ENCODE results near the gene DEFB125. TPM values are rescaled to one million over a fixed set of nuclear protein-coding genes. Genes with fewer than 3 reads are reported as not detected.

Gene DEFB125
- total and polyA plus RNA-seq, 9 of the 15 experiments (the other 6 are each of a cell fraction or from before 2014, with no cell fraction given): not detected

GRCh38 chr20:101975-102374 lies 14.5 kb downstream of the DEFB125 start:
- TF ChIP-seq SETDB1 (IDR thresholded peaks at IDR 0.05; ENCODE audit: low read length) (no peak), CCNT2 (IDR thresholded peaks at IDR 0.05; ENCODE audit: borderline replicate concordance, extremely low read depth, insufficient read length, low read depth, low read length) (no peak)
- Histone ChIP-seq H3K79me2 (ENCODE audit: control insufficient read depth, insufficient read depth, low read length) (no peaks in the 10 kb centered on the region), H3K4me2 (ENCODE audit: insufficient read depth, low read length) (no peak overlapping the region), H3K9me3 (replicated peaks; ENCODE audit: control insufficient read depth, insufficient read depth, low read depth, low read length) (no peaks in the 10 kb centered on the region), H3K4me1 (replicated peaks in 1 of 2; ENCODE audit: control insufficient read depth in 2 of 2, insufficient read depth in 2 of 2, low read length in 2 of 2) (no peaks in the 10 kb centered on the region), H4K20me1 (replicated peaks; ENCODE audit: control insufficient read depth, insufficient read depth, low read length) (no peaks in the 10 kb centered on the region), H2AFZ (ENCODE audit: low read depth, low read length) (no peak overlapping the region), H3K36me3 (ENCODE audit: control insufficient read depth, insufficient read depth, low read length) (no peaks in the 10 kb centered on the region), H3K9me1 (ENCODE audit: control insufficient read depth, insufficient read depth, low read length) (no peaks in the 10 kb centered on the region), H3K9ac (ENCODE audit: insufficient read depth in 1 of 2, low read depth in 2 of 2, low read length in 2 of 2) (no peak overlapping the region), H3K27ac (ENCODE audit: extremely low read depth, low read depth, low read length) (no peak overlapping the region), H3K4me3 (no peak overlapping the region), H3K27me3 (ENCODE audit: control insufficient read depth in 2 of 2, insufficient read depth in 2 of 2, low read length in 2 of 2) (peaks cover 0 to 9% of the 10 kb centered on the region in 2 experiments; a peak in 1 of 5 replicates)
- ChIA-PET POLR2A (no interaction called here), CTCF (ENCODE audit: low intra/inter-chr PET ratio) (no interaction called here)
- DNase-seq (ENCODE audit: extremely low read depth in 1 of 4, low spot score in 3 of 4): no peak
- ATAC-seq: no peak
- in situ Hi-C loops (cut with MboI): no loop called here
- BruUV-seq (replicated peaks): no TSS peak
- FAIRE-seq: no peak
- intact Hi-C loops (cut with micrococcal nuclease): no loop called here

- in situ Hi-C loops (cut with MboI): no loop called here
- CTCF ChIA-PET (ENCODE audit: low intra/inter-chr PET ratio): no interaction called here
- no peak for TF ChIP-seq THRA (IDR thresholded peaks at IDR 0.05)
- no peak for TF ChIP-seq BRD4 (IDR thresholded peaks at IDR 0.05)
- TF ChIP-seq RHOXF2B (CRISPR knock-in tag; conservative IDR thresholded peaks at IDR 0.05): no peak
- no peak for TF ChIP-seq PTTG1 (tag; IDR thresholded peaks at IDR 0.05; ENCODE audit: low read depth)
- no peak for TF ChIP-seq HLTF (IDR thresholded peaks at IDR 0.05)
- no peak for TF ChIP-seq CREB1 (IDR thresholded peaks at IDR 0.05)
- TF ChIP-seq CREB1 (CRISPR knock-in tag; IDR thresholded peaks at IDR 0.05): no peak
- no peak for TF ChIP-seq ETV1 (tag; conservative IDR thresholded peaks at IDR 0.05; ENCODE audit: low read depth)
- TF ChIP-seq SAFB (IDR thresholded peaks at IDR 0.05; ENCODE audit: borderline replicate concordance, low read depth, low read length): no peak
- TF ChIP-seq NFATC3 (IDR thresholded peaks at IDR 0.05): no peak
- TF ChIP-seq HNRNPH1 (optimal IDR thresholded peaks at IDR 0.05; ENCODE audit: low read depth, low read length): no peak
- no peak for TF ChIP-seq ZNF143 (CRISPR knock-in tag; IDR thresholded peaks at IDR 0.05)
- no peak for TF ChIP-seq FOXK1 (CRISPR knock-in tag; IDR thresholded peaks at IDR 0.05; ENCODE audit: borderline replicate concordance)
- no peak for TF ChIP-seq CBX2 (IDR thresholded peaks at IDR 0.05; ENCODE audit: insufficient read depth, low read length, poor library complexity, severe bottlenecking)
- TF ChIP-seq PTBP1 (IDR thresholded peaks at IDR 0.05; ENCODE audit: low read depth, low read length): no peak
- TF ChIP-seq ZNF239 (CRISPR knock-in tag; IDR thresholded peaks at IDR 0.05): no peak
- no peak for TF ChIP-seq DACH1 (IDR thresholded peaks at IDR 0.05; ENCODE audit: partially characterized antibody)
- no peak for TF ChIP-seq HIVEP1 (CRISPR knock-in tag; IDR thresholded peaks at IDR 0.05)
Observed at GRCh38 chr20:103456-103855, 16.0 kb downstream of the DEFB125 start.

More at GRCh38 chr20:103456-103855, 16.0 kb downstream of the DEFB125 start:
- WGBS (ENCODE audit: insufficient coverage, low coverage, missing lambda C conversion rate): 0% methylated on average over 4 of the region's 5 CpGs
- Histone ChIP-seq H3K4me2 (ENCODE audit: insufficient read depth, low read length) (no peak overlapping the region), H3K9ac (ENCODE audit: insufficient read depth in 1 of 2, low read depth in 2 of 2, low read length in 2 of 2) (no peak overlapping the region), H3K4me3 (no peak overlapping the region), H2AFZ (ENCODE audit: low read depth, low read length) (no peak overlapping the region), H3K79me2 (ENCODE audit: control insufficient read depth, insufficient read depth, low read length) (no peaks in the 10 kb centered on the region), H3K27ac (ENCODE audit: extremely low read depth, low read depth, low read length) (no peak overlapping the region), H4K20me1 (replicated peaks; ENCODE audit: control insufficient read depth, insufficient read depth, low read length) (no peaks in the 10 kb centered on the region), H3K9me1 (ENCODE audit: control insufficient read depth, insufficient read depth, low read length) (no peaks in the 10 kb centered on the region), H3K27me3 (ENCODE audit: control insufficient read depth in 2 of 2, insufficient read depth in 2 of 2, low read length in 2 of 2) (peaks cover 0 to 9% of the 10 kb centered on the region in 2 experiments; a peak in 1 of 5 replicates), H3K9me3 (replicated peaks; ENCODE audit: control insufficient read depth, insufficient read depth, low read depth, low read length) (no peaks in the 10 kb centered on the region), H3K36me3 (ENCODE audit: control insufficient read depth, insufficient read depth, low read length) (no peaks in the 10 kb centered on the region), H3K4me1 (replicated peaks in 1 of 2; ENCODE audit: control insufficient read depth in 2 of 2, insufficient read depth in 2 of 2, low read length in 2 of 2) (no peaks in the 10 kb centered on the region)
- POLR2A ChIA-PET: no interaction called here
- FAIRE-seq: no peak
- DNase-seq (ENCODE audit: extremely low read depth in 1 of 4, low spot score in 3 of 4): no peak
- intact Hi-C loops (cut with micrococcal nuclease): no loop called here
- no peak for ATAC-seq
- BruUV-seq (replicated peaks): no TSS peak
